NOMO-1 (cell line): ENCODE measurements around the gene WDSUB1.

Experiments
- DNase-seq, 2 experiments: peaks; one replicate each; lab custom pipeline; 2025; ENCODE audit not compliant: unreplicated experiment in 2 of 2; lab: John Stamatoyannopoulos, UW

The WDSUB1 gene

GRCh38 chr2:159285929-159286708 lies at the start of gene WDSUB1:
TSS of gene WDSUB1 (minus strand) at chr2:159286703. CDS start at chr2:159283069, 3,634 bp downstream.
- peak; percentile 26 to 40 for DNase-seq

GRCh38 chr2:159326569-159327255 lies 40.2 kb upstream of the WDSUB1 start:
- DNase-seq, result peak; percentile 68 to 90

- no peak for DNase-seq
Observed at GRCh38 chr2:159322419-159322818, 35.9 kb upstream of the WDSUB1 start.

GRCh38 chr2:159317392-159318088 lies 31.0 kb upstream of the WDSUB1 start:
- no peak for DNase-seq

- no peak for DNase-seq
Observed at GRCh38 chr2:159307942-159308341, 21.4 kb upstream of the WDSUB1 start.

- no peak for DNase-seq
Observed at GRCh38 chr2:159300586-159300985, 14.1 kb upstream of the WDSUB1 start.

- DNase-seq, result no peak
Observed at GRCh38 chr2:159298967-159299366, 12.5 kb upstream of the WDSUB1 start.

GRCh38 chr2:159297042-159297707 lies 10.7 kb upstream of the WDSUB1 start:
- DNase-seq, result no peak

- no peak for DNase-seq
Observed at GRCh38 chr2:159292157-159292556, 5.7 kb upstream of the WDSUB1 start.

GRCh38 chr2:159290289-159290907 lies 3.9 kb upstream of the WDSUB1 start:
- peak; percentile 43 to 71 for DNase-seq

GRCh38 chr2:159287733-159288132 lies 1.2 kb upstream of the WDSUB1 start:
- DNase-seq, result no peak

- peak; percentile 97 for DNase-seq
Observed at GRCh38 chr2:159286709-159287441, 372 bp upstream of the WDSUB1 start.

- no peak for DNase-seq
Observed at GRCh38 chr2:159285433-159285832, 1.1 kb downstream of the WDSUB1 start.

GRCh38 chr2:159283529-159283928 lies 3.0 kb downstream of the WDSUB1 start:
- no peak for DNase-seq

- DNase-seq, result no peak
Observed at GRCh38 chr2:159281002-159281401, 5.5 kb downstream of the WDSUB1 start.

- no peak for DNase-seq
Observed at GRCh38 chr2:159279700-159280099, 6.8 kb downstream of the WDSUB1 start.

GRCh38 chr2:159275111-159275510 lies 11.4 kb downstream of the WDSUB1 start:
- no peak for DNase-seq

- no peak for DNase-seq
Observed at GRCh38 chr2:159272156-159272555, 14.3 kb downstream of the WDSUB1 start.

- no peak for DNase-seq
Observed at GRCh38 chr2:159270744-159271379, 15.6 kb downstream of the WDSUB1 start.
